Osteocyte (in vitro differentiated cells): ENCODE results near the gene CAP2. TPM values are rescaled to one million over a fixed set of nuclear protein-coding genes. Genes with fewer than 3 reads are reported as not detected.
A peak's percentile ranks its signal among the peaks of the same experiment; 100 is the strongest.

Experiments used
- DNase-seq: peaks from one replicate; pipeline ENCODE4 v3.0.0; 2021; ENCODE audit warnings: mixed read lengths; ENCODE audit not compliant: unreplicated experiment; ENCODE audit errors: extremely low spot score
- H3K27ac Mint-ChIP-seq: one replicate; pipeline ENCODE4 v1.8.0; 2021; ENCODE audit warnings: mild to moderate bottlenecking, mixed read lengths; ENCODE audit not compliant: unreplicated experiment
- H3K27me3 Mint-ChIP-seq: one replicate; pipeline ENCODE4 v1.8.0; 2021; ENCODE audit warnings: mixed read lengths; ENCODE audit not compliant: unreplicated experiment
- H3K36me3 Mint-ChIP-seq: one replicate; pipeline ENCODE4 v1.8.0; 2021; ENCODE audit warnings: mixed read lengths; ENCODE audit not compliant: unreplicated experiment
- H3K4me1 Mint-ChIP-seq: one replicate; pipeline ENCODE4 v1.8.0; 2021; ENCODE audit warnings: mixed read lengths; ENCODE audit not compliant: unreplicated experiment
- H3K4me3 Mint-ChIP-seq: one replicate; pipeline ENCODE4 v1.8.0; 2021; ENCODE audit warnings: mild to moderate bottlenecking, moderate library complexity, mixed read lengths; ENCODE audit not compliant: unreplicated experiment
- H3K9me3 Mint-ChIP-seq: one replicate; pipeline ENCODE4 v1.8.0; 2021; ENCODE audit warnings: mixed read lengths; ENCODE audit not compliant: unreplicated experiment
- total RNA-seq: library from RNA; stranded (reverse); gene quantifications from 2 replicates; pipeline ENCODE4 v1.2.1, GENCODE V29; 2021
- TF ChIP-seq, protein P1 (sequence below): fragments of 200-600 bp; sonication (generic); IDR thresholded peaks from 2 replicates; pipeline ENCODE4 v1.5.0; 2021; ENCODE audit warnings: antibody characterized with exemption, mild to moderate bottlenecking, moderate library complexity

CAP2 gene
- total RNA-seq, 1 donor from 2014 or later, result 71.8 TPM

DNA sequence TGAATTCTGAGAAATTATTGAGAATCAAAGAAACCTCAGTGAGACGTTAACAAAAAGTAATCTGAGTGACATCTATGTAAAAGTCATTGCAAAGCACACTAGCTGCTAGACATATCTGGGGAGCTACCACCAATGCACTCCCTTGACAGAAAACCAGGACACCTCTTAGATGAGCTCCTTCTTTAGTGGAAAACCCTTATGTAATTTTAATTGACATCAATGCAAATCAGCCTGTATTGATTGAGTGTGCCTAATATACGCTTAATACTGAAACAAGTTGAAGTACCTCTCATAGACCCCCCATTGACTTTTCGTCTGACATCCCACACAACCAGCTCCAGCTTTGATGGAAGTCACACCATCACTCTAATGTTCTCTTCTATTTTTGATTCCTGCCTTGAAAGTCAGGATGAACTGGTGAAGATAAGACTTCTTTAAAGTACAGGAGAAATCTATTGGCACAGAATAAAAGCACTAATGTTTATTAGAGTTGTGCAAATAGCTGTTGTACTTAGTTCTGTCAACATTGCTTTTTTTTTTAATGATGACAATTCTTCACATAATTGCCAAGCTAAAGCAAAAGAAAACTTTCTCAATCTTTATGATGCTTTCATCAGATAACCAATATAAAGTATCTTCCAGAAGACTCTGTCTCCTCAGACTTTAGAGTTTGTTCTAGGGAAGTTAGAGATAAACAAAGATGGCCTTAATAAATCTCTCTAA lies 108.7 kb downstream of the CAP2 start:
- Mint-ChIP-seq H3K36me3 (peaks cover 22% of the 10 kb centered on the region), H3K27me3 (no peaks in the 10 kb centered on the region), H3K4me3 (no peak overlapping the region), H3K9me3 (no peaks in the 10 kb centered on the region), H3K4me1 (peaks cover 20% of the 10 kb centered on the region), H3K27ac (no peak overlapping the region)
- no peak for DNase-seq
- TF ChIP-seq, protein P1, sequence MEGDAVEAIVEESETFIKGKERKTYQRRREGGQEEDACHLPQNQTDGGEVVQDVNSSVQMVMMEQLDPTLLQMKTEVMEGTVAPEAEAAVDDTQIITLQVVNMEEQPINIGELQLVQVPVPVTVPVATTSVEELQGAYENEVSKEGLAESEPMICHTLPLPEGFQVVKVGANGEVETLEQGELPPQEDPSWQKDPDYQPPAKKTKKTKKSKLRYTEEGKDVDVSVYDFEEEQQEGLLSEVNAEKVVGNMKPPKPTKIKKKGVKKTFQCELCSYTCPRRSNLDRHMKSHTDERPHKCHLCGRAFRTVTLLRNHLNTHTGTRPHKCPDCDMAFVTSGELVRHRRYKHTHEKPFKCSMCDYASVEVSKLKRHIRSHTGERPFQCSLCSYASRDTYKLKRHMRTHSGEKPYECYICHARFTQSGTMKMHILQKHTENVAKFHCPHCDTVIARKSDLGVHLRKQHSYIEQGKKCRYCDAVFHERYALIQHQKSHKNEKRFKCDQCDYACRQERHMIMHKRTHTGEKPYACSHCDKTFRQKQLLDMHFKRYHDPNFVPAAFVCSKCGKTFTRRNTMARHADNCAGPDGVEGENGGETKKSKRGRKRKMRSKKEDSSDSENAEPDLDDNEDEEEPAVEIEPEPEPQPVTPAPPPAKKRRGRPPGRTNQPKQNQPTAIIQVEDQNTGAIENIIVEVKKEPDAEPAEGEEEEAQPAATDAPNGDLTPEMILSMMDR, result no peak

DNA sequence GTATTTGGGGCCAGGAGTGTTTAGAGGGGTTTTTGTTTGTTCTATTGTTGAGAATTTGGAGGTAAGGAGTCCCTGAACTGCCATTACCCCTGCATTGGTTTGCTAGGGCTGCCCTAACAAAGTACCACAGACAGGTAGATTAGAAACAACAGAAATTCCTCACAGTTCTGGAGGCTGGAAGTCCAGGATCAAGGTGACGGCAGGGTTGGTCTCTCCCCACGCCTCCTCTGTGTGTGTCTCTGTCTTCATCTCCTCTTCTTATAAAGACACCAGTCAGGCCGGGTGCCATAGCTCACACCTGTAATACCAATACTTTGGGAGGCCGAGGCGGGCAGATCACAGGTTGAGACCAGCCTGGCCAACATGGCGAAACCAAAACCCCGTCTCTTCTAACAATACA lies 109.7 kb downstream of the CAP2 start:
- no peaks in the 10 kb centered on the region for H3K27me3 Mint-ChIP-seq
- H3K36me3 Mint-ChIP-seq, result peaks cover 31% of the 10 kb centered on the region
- no peaks in the 10 kb centered on the region for H3K9me3 Mint-ChIP-seq
- H3K4me3 Mint-ChIP-seq, result no peak overlapping the region
- H3K4me1 Mint-ChIP-seq, result peaks cover 15% of the 10 kb centered on the region
- H3K27ac Mint-ChIP-seq, result no peak overlapping the region
- DNase-seq, result no peak
- TF ChIP-seq, protein P1, result no peak

DNA sequence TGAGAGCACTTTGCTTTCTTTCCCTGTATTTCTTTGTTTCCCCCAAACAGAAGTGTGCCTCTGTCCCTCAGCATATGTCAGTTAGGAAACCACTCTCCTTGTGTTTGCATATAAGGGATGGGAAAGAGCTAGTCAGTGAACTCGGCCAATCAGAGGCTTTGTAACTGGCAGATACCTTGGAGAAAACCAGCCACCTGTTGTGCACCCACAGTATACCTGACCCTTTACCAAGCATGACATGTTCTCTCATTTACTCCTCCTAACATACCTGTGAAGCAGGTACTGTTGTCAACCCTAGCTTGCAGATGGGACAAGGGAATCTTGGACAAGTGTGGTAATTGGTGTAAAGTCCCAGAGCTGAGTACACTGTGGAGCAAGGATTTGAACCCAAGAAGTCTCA lies 110.6 kb downstream of the CAP2 start:
- peaks cover 15% of the 10 kb centered on the region for H3K4me1 Mint-ChIP-seq
- TF ChIP-seq, protein P1, result no peak
- peaks cover 38% of the 10 kb centered on the region for H3K36me3 Mint-ChIP-seq
- no peak overlapping the region for H3K27ac Mint-ChIP-seq
- no peaks in the 10 kb centered on the region for H3K27me3 Mint-ChIP-seq
- H3K9me3 Mint-ChIP-seq, result no peaks in the 10 kb centered on the region
- DNase-seq, result no peak
- no peak overlapping the region for H3K4me3 Mint-ChIP-seq

DNA sequence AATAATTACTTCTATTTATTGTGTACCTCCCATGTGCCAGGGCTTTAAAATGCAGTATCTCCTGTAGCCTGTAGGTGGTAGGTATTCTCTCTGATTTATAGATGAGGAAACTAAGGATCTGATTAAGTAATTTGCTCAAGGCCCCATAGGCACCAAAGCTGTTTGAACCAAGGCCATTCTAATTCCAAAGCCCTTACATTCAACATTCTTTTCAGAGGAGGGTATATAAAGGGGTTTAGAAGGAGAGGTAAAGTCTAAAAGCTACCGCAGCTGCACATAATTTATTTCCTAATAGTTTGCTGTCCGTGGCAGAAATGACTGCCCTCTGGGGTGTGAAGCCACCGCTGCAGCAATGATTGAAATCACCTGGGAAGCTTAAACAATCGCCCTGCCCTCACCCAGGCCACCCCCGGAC lies 111.7 kb downstream of the CAP2 start:
- Mint-ChIP-seq H3K36me3 (peaks cover 45% of the 10 kb centered on the region), H3K9me3 (no peaks in the 10 kb centered on the region), H3K27ac (peak overlapping the region; percentile 41), H3K27me3 (no peaks in the 10 kb centered on the region), H3K4me1 (peaks cover 15% of the 10 kb centered on the region), H3K4me3 (no peak overlapping the region)
- TF ChIP-seq, protein P1, result peak; percentile 43
- no peak for DNase-seq

DNA sequence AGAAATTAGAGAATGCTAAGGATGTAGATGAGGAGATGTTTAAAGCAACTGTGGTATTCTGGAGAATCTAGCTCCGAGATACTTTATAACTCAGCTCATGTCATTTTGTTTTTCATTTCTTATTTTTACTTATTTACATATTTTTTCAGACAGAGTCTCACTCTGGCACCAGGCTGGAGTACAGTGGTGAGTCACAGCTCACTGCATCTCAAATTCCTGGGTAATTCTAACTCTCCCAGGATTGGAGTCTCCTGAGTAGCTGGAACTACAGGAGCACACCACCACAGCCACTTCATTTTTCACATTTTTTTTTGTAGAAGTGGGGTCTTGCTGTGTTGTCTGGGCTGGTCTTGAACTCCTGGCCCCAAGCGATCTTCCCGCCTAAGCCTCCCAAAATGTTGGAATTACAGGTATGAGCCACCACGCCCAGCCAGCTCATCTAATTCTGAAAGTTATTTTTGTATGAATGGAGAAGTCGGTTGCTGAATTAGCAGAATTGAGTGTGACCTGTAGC lies 112.4 kb downstream of the CAP2 start:
- H3K4me1 Mint-ChIP-seq, result peaks cover 15% of the 10 kb centered on the region
- no peak for DNase-seq
- no peak overlapping the region for H3K4me3 Mint-ChIP-seq
- H3K27ac Mint-ChIP-seq, result peak overlapping the region; percentile 75
- peaks cover 52% of the 10 kb centered on the region for H3K36me3 Mint-ChIP-seq
- H3K27me3 Mint-ChIP-seq, result no peaks in the 10 kb centered on the region
- TF ChIP-seq, protein P1, result no peak
- H3K9me3 Mint-ChIP-seq, result no peaks in the 10 kb centered on the region
